Embryonic facial prominence (tissue), 1 donor: ENCODE measurements around the gene GRIN2C.

Experiments used
- DNase-seq: peaks from one replicate; pipeline ENCODE4 v3.0.0-alpha.2; 2016; ENCODE audit errors: extremely low spot score

The GRIN2C gene

DNA sequence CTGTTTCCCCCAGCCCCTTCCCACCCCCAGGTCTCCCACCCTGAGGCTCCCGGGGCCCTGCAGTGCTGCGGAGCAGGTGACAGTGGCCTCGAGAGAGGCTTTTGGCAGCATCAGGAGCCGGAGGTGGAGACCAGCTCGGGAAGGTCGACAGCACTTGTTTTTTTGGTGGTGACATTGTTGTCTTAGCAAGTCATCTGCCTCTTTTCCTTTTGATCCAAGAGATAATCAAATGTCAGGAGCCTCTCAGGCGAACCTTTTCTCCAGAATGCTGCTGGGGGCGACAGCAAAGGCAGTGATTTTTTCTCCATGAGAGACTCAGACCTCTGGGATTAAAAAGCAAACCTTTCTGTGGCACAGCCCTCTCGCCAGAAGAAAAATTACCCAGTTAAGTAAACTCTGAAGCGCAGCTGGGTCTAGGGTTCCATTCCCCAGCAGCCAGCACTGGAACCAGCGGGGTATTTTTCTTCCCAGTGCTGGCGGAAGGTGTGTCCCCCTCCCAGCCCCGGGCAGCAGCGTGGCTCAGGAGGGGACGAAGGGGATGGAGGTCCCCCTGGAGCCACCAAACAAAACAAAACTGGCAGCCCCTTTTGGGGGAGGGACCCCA, 37.2 kb downstream of the GRIN2C start:
- no peak for DNase-seq

DNA sequence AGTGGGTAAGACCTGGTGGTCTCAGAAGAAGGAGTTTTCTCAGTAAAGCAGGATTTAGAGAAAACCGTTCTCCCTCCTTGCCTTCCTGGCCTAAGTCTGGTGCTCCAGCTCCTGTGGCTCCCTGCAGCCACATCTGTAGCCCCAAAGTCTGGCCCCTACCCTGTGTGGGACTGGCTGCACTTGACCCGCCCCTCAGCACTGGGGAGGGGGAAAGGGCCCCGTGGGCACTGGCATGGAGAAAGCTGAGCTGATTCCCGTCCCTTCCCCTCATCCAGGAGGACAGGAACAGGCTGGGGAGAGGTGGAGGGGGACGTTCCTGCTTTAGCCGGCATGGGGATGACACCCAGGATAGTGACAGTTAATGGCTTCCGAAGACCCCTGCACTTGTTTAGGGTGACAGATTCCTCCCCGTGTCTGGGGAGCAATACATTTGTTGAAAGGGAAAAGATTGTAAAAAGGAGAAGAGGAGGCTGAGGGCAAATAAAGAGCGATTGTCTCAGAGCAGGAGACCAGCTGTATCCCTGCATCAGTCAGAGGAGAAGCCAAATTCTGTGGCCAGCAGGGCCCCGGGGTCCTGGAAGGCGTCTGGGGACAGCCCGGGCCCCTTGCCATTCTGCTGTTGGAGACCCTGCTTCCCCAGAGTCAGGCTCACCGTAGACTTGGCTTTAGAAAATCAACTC, 37.9 kb downstream of the GRIN2C start:
- DNase-seq = no peak

DNA sequence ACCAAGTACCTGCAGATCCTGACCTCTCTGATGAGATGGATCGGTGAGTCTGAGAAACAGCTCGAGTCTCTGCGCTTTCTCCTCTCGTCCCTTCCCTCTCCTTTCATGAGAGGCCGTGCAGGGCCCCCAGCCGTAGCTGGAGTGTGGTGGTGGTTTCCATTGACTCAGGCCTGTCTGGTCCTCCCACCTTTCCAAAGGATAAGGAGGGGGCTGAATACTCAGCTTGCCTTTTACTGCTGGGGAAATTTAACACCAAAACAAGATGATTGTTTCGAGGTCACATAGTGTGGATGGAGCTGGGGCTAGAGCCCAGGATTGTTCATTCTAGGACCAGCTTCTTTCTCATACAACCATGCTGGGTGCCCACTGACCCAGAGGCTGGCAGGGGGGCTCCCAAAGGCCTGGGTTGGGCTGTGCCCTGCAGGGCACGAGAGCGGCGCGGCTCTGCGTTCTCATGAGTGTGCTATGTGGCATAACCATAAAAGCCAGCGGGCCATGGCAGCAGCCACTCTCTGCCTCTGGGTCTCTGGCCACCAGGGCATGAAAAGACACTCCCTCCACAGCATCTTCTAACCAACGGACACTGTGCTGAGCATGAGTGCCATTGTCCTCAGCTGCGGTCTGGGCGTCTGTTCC, 39.8 kb downstream of the GRIN2C start:
- no peak for DNase-seq

DNA sequence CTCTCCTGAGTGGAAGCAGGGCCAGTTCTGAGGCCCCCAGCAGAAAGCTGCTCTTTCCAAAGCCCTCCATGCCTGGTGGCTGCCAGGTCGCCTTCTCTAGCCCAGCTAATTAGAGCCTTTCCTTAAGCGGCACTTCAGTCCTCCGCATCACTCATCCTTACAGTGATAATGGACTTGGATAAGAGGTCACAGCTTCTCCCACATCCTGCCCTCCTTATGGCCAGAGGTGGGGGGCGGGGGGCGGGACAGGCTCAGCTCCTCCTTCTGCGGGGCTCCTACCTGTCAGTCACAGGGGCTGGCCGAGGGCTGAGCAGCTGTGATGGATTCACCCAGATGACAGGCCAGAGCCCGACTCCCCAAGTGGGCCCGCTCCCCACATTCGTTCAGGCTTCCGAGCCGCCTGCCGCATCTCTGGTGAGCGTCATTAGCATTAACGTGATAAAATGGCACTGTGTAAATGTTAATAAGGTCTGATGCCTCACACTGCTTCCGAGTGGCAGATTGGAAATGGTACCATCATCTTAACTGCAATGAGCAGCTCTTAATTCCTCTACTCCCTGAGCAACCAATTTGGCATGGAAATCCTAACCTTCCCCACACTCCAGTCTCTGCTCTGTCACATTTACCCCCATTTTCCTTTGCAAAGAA, 41.3 kb downstream of the GRIN2C start:
- no peak for DNase-seq

DNA sequence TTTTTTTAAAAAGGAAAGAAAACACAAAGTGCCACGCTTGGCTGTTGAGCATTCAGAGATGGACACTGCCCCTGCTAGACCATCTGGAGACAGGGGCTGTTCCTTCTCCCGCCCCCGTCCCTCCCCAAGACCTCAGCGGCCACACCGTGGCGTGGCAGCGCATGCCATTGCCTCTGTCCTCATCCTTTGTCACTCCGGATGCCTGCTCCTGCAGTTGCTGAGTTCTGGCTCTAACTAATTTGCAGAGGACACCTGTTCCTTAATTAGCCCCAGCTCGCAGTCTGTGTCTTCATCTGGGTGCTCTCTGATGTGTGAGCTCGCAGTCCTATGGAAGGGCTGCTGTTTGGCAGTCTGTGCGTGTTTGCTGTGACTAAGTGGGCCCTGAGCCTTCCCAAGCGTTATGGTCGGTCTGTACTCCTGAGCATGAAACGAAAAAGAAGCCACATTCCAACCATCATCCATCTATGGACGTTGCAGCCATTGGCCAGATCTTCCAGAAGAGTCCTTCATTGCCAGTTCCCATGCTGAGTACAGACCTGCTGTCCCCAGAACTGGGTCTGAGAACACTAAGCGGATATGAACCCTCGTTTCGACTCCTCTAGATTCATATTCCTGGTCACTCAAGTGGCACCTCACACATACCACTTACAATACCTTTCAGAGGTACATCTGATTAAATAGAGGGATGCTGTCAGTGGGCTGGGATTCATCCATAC, 42.6 kb downstream of the GRIN2C start:
- no peak for DNase-seq

DNA sequence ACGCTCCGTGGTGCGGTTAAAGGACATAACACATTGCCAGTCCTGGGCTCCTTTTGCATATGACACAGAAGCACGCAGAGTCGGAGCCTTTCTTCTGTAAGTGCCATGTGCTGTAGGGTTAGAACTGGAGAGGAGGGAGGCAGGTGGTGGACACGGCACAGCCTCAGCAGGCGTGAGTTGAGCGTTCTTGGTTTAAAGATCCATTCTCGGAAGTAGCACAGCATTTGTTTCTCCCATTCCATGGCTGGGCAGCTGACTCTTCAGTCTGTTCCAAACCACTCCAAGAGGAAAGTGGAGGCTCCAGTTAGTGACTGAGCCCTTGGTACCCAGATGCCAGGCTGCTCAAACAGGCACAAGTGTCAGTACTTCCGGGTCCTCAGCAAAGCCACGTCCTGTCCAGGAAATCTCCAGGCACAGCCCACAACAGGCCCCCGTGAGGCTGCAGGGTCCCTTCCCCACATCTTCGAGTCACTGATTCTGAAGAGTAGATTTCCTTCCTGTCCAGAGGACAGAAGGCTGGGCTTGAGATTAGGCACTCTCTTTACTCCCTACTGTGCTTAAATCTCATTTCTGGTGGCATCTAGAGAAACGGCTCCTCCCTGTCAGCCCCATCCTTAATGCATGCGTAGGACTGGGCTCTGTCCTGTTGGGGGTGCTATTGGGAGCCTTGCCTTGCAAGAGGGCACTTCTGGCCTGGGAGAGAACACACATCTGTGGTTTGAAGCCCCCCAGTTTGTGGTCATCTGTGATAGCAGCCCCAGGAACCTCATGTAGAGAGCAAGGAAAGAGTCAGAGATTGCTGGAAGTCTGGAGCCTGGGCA, 43.9 kb downstream of the GRIN2C start:
- DNase-seq = no peak

DNA sequence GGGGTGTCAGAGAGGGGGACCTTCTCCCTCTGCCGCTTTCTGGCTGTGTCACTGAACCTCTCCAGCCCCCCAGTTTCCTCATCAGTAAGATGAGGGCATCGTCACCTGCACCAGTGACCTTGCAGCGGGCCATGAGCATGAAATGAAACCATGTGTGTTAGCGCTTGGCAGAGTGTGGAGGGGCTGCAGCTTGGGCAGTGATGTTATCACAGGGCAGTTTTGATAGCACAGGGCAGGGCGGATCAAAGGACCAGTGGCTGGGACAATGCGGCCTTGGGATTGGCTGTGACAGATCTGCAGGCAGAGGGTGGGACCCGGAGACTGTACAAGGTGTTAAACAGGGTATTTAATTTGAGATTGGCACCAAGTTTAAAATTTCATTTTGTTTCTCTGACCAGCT, 44.6 kb downstream of the GRIN2C start:
- DNase-seq = no peak

DNA sequence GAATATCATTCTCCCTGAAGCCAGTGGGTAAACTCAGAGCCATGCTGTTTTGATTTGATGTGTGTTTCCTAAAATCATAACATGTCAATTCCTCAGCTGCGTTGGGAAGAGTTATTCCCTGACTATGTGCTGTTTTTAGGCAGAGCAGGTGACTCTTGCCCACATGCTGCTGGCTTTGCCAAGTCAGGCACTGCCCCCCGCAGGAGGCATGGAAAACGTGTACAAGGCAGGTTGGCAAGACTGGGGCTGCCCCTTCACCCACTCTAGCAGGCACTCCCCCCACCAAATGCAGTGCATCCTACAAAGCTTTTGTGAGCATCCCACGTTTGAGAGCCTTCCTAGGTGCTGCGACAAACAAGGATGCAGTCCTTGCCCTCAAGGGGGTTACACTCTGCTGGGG, 45.2 kb downstream of the GRIN2C start:
- DNase-seq = no peak

DNA sequence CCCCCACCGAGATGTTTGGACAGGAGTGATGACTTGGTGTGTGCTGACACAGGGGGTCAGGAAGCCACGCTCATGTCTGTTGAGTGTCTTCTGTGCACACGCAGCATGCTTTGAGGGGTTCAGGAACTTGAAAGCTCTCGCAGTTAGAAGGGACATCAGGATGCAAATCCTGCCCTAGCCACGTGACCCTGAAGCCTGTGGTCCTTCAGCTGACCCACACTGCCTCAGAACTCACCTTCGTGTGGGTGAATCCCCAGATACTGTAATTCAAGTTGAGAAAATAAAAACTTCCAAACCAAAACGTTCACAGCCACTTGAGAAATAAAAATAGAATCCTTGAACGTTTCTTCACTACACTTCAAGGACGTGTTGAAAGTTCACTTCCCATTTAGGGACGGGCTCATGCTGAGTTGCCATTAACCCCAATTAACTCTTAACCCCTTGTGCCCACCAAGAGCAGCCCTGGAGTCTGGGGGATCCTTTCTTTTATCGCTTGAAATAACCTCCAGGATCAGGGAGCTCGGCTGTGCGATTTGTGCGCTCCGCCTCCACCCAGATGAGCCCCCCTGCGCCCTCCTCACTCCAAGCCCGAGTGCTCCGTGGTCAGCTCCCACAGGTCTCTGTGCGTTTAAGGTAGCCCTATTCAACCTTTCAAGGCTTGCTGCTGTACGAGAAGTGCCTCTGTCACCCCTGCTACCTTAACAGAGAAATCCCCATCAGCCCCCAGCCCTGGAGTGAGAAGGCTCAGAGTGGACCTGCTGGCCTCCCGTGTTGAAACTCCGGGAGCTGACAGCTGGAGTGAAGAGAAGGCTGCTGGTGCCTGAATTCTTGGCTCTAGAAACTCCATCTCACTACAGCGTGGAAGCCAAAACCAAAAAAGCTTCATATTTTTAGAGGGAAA, 47.3 kb downstream of the GRIN2C start:
- DNase-seq = no peak

DNA sequence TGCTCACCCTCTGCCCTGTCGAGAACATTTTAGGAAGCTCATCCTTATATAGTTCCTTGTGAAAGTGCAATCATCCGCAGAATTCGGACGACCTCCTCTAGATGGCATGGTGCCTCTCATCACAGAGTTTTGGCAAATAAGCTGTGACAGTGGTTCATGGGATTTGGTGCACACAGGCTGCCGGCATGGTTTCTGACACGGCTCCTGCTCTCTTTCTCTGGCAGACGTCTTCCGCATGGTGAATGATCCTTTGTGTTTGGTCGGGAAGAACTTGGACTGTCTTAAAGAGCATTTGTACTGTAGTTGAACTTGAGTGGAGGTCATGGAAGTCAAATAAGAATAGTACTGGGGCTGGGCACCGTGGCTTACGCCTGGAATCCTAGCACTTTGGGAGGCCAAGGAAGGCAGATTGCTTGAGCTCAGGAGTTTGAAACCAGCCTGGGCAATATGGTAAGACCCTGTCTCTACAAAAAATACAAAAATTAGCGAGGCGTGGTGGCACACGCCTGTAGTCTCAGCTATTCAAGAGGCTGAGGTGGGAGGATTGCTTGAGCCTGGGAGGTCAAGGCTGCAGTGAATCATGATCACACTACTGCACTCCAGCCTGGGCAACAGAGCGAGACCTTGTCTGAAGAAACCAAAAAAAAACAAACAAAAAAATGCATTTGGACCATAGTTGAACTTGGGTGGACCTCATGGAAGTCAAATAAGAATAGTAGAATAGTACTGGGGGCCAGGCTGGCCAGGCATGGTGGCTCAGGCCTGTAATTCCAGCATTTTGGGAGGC, 48.8 kb downstream of the GRIN2C start:
- DNase-seq = no peak

DNA sequence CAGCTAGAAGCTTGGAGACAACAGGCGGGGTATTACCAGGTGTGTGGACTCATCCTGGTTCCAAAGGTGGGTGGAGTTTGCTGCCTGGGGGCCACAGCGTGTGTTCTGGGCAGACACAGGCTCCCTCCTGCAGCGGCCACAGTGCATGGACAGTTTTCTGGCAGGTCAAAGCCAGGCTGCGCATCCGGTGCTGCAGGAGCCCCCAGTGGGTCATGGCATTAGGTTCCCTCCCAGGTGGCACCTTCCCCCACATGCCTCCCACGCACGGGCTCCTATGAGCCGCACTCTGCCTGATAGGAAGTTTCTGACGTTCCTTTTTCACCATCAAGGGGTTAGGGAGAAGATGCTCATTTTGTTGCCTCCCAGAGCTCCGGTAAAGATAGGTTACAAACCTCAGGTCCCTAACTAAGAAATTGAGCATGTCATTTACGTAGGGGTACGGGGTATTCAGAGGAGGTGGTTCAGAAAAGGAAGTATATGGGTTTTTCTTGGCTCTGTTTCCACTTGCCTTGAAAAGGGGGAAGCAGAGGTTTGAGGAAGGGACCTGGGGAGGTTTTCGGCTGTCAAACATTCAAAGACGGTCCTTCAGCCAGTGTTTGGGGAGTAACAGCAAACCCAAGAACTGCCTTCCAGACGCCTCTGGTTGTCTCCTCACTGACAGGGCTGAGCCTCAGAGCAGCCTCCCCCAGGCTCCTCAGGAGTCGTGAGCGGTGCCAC, 50.8 kb downstream of the GRIN2C start:
- no peak for DNase-seq

DNA sequence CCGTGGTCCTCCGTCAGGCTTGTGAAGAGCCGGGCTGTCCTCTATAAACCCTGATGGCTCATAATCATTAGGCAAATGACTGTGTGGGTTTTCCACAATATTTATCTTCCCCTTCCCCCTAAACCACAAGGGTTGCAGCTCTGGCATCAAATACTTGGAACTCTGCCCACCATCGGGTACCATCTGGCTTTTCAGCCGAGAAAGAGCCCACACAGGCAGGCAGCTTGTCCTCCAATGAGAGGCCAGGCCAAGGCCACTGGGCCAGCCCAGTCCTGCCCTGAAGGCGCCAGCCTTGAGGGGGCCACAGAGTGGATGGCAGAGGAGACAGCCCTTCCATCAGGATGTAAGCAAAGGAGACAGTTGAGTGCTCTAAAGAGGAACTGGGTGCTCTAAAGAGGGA, 51.8 kb downstream of the GRIN2C start:
- no peak for DNase-seq

DNA sequence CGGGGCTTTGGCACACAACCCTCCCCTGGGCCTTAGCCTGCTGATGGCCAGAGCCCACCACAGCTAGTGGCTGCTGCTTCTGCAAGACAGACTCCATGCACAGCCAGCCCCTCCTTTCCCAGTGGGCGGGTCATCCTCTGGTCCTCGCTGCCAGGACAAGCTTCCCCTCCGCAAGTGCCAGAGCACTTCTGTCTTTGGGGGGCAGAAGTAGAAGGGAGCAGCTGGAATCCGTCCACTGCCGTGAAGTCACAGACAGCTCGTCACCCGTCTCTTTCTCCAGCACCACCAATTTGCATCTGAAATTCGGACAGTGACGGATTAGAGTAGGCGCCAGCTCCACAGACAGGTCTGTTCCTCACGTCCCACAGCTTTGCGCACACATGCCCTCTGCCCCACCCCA, 52.2 kb downstream of the GRIN2C start:
- DNase-seq = no peak

DNA sequence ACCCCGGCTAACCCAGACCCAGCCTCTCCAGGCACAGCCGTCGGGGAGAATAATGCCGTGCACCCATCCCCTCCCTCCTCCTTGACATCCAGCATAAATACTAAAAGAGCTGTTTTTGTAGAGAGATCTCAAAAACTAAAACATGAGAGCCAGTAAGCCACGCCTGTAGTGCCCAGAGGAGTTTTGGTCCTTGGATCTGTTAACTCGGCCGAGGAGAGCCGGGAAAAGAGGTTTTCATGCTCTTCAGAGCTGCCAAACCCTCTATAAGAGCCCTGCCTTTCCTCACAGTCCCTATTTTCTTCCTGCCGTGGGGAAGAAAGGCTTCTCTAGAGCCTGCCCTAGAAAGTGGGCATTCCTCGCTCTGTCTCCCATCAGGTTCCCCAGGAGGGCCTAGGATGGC, 53.4 kb downstream of the GRIN2C start:
- no peak for DNase-seq

DNA sequence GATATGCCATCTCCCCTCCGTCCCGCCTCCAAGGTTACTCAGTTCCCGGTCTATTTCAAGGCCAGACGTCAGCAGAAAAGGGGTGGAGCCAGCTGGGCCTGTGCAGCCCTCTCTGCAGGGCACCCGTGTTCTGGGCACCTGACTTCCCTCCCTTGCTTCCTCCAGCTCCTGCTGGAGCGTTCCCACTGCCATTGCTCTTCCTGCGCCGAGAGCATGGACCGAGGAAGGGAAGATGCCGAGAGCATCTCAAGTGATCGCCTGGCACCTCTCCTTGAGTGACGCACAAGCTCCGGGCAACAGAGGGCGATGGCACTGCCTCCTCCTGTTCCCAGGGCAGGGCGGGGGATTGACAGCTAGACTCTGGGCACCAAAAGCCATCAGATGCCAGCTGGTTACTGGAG, 54.1 kb downstream of the GRIN2C start:
- DNase-seq = no peak

DNA sequence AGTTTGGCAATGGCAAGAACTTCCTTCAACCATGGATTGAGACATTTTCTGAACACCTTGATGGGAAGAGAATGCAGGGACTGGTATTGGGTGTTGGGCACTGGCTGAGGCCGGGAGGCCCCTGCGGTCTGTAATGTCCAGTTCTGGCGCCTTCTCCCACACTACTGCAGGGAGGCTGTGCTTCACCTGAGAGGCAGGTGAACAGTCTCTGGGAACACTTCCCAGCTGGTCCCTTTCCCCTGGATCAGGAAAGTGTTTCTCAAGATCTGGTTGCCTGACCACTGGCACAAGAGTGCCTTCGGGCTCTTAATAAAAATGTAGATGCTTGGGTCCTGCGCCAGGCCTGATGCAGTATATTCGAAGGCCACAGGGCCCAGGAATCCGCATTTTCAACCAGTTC, 55.0 kb downstream of the GRIN2C start:
- no peak for DNase-seq

DNA sequence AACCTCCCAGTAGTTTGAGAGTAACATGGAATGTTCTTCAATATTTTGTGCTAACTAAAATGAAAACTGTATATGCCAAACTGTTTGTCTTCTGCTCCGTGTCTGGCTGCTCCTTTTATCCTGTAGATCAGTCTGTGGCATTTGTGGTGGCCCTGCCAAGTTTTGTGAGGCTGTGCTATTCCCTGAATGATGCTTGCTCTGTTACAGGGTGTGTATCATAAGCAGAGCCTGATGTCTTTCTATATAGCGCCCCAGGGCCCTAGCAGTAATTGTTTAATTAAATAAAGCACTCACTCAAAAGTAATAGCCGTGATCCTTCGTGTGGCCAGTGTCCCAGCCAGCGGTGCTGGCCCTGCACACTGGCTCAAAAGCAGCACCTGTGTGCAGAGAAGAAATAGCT, 55.7 kb downstream of the GRIN2C start:
- DNase-seq = no peak

DNA sequence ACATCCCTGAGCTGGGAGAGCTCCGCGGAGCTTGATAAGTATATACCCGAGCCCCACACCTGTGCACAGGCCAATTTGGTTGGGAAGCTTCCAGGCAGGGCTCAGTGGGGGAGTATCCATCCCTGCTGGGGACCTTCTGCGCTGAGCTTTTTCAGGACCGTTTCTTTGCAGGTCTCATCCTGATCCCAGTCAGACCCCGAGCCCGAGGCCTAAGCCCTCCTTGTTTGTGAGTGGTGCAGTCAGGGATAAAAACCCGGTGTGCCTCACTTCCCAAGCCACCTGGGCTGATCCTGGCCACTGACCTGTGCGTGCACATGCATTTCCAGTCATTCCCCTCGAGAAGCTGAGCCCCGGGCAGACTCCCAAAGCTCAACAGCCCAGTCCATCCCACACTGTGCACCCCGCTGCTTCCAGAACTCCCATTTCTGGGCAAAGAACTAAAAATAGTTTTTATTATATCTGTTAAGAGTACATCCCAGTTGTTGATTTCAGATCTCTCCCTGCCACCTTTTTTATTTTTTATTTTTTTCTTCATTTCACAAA, 56.2 kb downstream of the GRIN2C start:
- no peak for DNase-seq

DNA sequence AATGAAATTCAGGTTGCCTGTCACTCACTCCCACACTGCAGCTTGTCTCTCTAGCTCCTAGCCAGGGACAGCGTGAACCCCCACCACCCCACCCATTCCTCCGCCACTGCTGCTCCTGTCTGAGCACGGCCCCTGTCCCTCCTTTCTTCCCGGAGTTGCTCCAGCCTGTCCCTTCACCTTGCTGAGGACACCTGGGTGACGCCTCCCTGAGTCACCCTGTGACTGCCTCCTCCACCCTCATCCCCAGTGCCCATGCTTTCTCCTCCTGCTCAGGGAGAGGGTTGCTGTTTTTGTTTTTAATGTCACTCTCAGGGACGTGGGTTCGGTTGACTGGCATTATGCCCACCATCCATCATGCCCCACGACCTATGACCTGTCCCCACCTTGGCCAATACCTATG, 57.8 kb downstream of the GRIN2C start:
- no peak for DNase-seq
